Superior temporal gyrus (tissue), 1 donor: Measurements from ENCODE around the gene CEACAM21.

Source experiments
- DNase-seq: peaks from one replicate; pipeline ENCODE4 v3.0.0-alpha.2; 2016; ENCODE audit errors: extremely low spot score

CEACAM21 gene

GRCh38 chr19:41575998-41576397 lies at the start of gene CEACAM21:
TSS of gene CEACAM21 (plus strand) at chr19:41576166. CDS start at chr19:41576275, 109 bp downstream.
- no peak for DNase-seq

- DNase-seq: no peak
Observed at GRCh38 chr19:41527089-41527488, 48.9 kb upstream of the CEACAM21 start.

- no peak for DNase-seq
Observed at GRCh38 chr19:41528106-41528505, 47.9 kb upstream of the CEACAM21 start.

- DNase-seq: no peak
Observed at GRCh38 chr19:41529484-41530183, 46.3 kb upstream of the CEACAM21 start.

- no peak for DNase-seq
Observed at GRCh38 chr19:41530184-41530534, 45.8 kb upstream of the CEACAM21 start.

GRCh38 chr19:41530761-41531301 lies 45.1 kb upstream of the CEACAM21 start:
- DNase-seq: no peak

- DNase-seq: no peak
Observed at GRCh38 chr19:41531438-41532311, 44.3 kb upstream of the CEACAM21 start.

GRCh38 chr19:41532526-41532925 lies 43.4 kb upstream of the CEACAM21 start:
- DNase-seq: no peak

GRCh38 chr19:41533671-41534215 lies 42.2 kb upstream of the CEACAM21 start:
- no peak for DNase-seq

GRCh38 chr19:41535029-41535622 lies 40.8 kb upstream of the CEACAM21 start:
- no peak for DNase-seq

GRCh38 chr19:41537789-41538188 lies 38.2 kb upstream of the CEACAM21 start:
- DNase-seq: no peak

- DNase-seq: no peak
Observed at GRCh38 chr19:41540041-41540695, 35.8 kb upstream of the CEACAM21 start.

- DNase-seq: no peak
Observed at GRCh38 chr19:41541990-41542584, 33.9 kb upstream of the CEACAM21 start.

- no peak for DNase-seq
Observed at GRCh38 chr19:41542622-41543021, 33.3 kb upstream of the CEACAM21 start.

GRCh38 chr19:41543582-41543981 lies 32.4 kb upstream of the CEACAM21 start:
- no peak for DNase-seq

- no peak for DNase-seq
Observed at GRCh38 chr19:41545547-41545946, 30.4 kb upstream of the CEACAM21 start.

- DNase-seq: no peak
Observed at GRCh38 chr19:41546386-41546789, 29.6 kb upstream of the CEACAM21 start.

GRCh38 chr19:41546961-41547360 lies 29.0 kb upstream of the CEACAM21 start:
- no peak for DNase-seq

GRCh38 chr19:41547569-41547968 lies 28.4 kb upstream of the CEACAM21 start:
- no peak for DNase-seq

- no peak for DNase-seq
Observed at GRCh38 chr19:41548047-41548446, 27.9 kb upstream of the CEACAM21 start.
